ENCODE results near the gene PCDH17. TPM values are rescaled to one million over a fixed set of nuclear protein-coding genes. Genes with fewer than 3 reads are reported as not detected.

Gene PCDH17
- polyA plus RNA-seq, 2 of the 4 experiments (the other 2 are of a cell fraction) = 0.01 to 0.27 TPM

GRCh38 chr13:57630661-57631595, 616 bp upstream of the PCDH17 start:
- ATAC-seq = peak; percentile 59 to 60; a peak in 3 of 6 replicates
- H3K4me3 ChIP-seq = peak overlapping the region; percentile 32; the same call in 2 of the 3 replicates

GRCh38 chr13:57632276-57633140, 964 bp downstream of the PCDH17 start:
- H3K4me2 ChIP-seq = peak overlapping the region; percentile 66
- DNase-seq (ENCODE audit: low read depth in 1 of 2, low spot score in 1 of 2) (no peak), FAIRE-seq (no peak), ATAC-seq (no peak; a peak in 1 of 6 replicates)
- ChIA-PET CTCF (interaction anchor here (0.6 kb wide), 1 partner anchor 47 kb away, joined by 4 read pairs; no protein-coding TSS in a partner anchor), POLR2A (no interaction called here)
- H3K27ac ChIP-seq = no peak overlapping the region
- H3K4me1 ChIP-seq = no peaks in the 10 kb centered on the region
- TF ChIP-seq SREBF2 (IDR thresholded peaks at IDR 0.05) (no peak), RNF2 (IDR thresholded peaks at IDR 0.05; ENCODE audit: borderline replicate concordance, low read depth) (no peak), HEYL (CRISPR knock-in tag; IDR thresholded peaks at IDR 0.05) (no peak), KDM5A (IDR thresholded peaks at IDR 0.05) (no peak), HOXA7 (CRISPR knock-in tag; IDR thresholded peaks at IDR 0.05) (no peak), CHD4 (IDR thresholded peaks at IDR 0.05; ENCODE audit: borderline replicate concordance) (no peak), MAFK (IDR thresholded peaks at IDR 0.05; ENCODE audit: partially characterized antibody) (no peak), CHD2 (IDR thresholded peaks at IDR 0.05; ENCODE audit: low read length, partially characterized antibody) (no peak), FOSB (CRISPR knock-in tag; IDR thresholded peaks at IDR 0.05) (no peak), KDM1A (IDR thresholded peaks at IDR 0.05; ENCODE audit: low read depth) (no peak), BCL3 (IDR thresholded peaks at IDR 0.05) (no peak), TFCP2L1 (CRISPR knock-in tag; IDR thresholded peaks at IDR 0.05) (no peak), FOSL2 (IDR thresholded peaks at IDR 0.05) (no peak), FOSL2 (CRISPR knock-in tag; IDR thresholded peaks at IDR 0.05) (no peak), ZSCAN20 (CRISPR knock-in tag; IDR thresholded peaks at IDR 0.05) (no peak), CBX2 (IDR thresholded peaks at IDR 0.05; ENCODE audit: borderline replicate concordance, low read depth) (no peak)
- TF ChIP-seq, protein P1, sequence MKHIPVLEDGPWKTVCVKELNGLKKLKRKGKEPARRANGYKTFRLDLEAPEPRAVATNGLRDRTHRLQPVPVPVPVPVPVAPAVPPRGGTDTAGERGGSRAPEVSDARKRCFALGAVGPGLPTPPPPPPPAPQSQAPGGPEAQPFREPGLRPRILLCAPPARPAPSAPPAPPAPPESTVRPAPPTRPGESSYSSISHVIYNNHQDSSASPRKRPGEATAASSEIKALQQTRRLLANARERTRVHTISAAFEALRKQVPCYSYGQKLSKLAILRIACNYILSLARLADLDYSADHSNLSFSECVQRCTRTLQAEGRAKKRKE (CRISPR knock-in tag; IDR thresholded peaks at IDR 0.05; ENCODE audit: low read depth) = no peak
- TF ChIP-seq, protein P2, sequence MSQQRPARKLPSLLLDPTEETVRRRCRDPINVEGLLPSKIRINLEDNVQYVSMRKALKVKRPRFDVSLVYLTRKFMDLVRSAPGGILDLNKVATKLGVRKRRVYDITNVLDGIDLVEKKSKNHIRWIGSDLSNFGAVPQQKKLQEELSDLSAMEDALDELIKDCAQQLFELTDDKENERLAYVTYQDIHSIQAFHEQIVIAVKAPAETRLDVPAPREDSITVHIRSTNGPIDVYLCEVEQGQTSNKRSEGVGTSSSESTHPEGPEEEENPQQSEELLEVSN (IDR thresholded peaks at IDR 0.05; ENCODE audit: borderline replicate concordance, low read depth) = no peak
- H3K9me3 ChIP-seq = no peaks in the 10 kb centered on the region
- WGBS (ENCODE audit: missing lambda C conversion rate) = 68% methylated on average over 37 of the region's 70 CpGs
- no peak overlapping the region; the same call in 2 of the 3 replicates for H3K4me3 ChIP-seq

More at GRCh38 chr13:57630661-57631595, 616 bp upstream of the PCDH17 start:
- DNase-seq (ENCODE audit: low read depth in 1 of 2, low spot score in 1 of 2) (no peak), FAIRE-seq (no peak)
- POLR2A ChIA-PET = no interaction called here
- 9% methylated on average over 32 of the region's 32 CpGs for WGBS (ENCODE audit: missing lambda C conversion rate)
- CTCF ChIA-PET = interaction anchor here (1.5 kb wide), 1 partner anchor 1687 kb away, joined by 3 read pairs; no protein-coding TSS in a partner anchor
- H3K4me2 ChIP-seq = peak overlapping the region; percentile 66
- no peaks in the 10 kb centered on the region for H3K9me3 ChIP-seq
- TF ChIP-seq SMC3 (IDR thresholded peaks at IDR 0.05) (no peak), RCOR1 (IDR thresholded peaks at IDR 0.05; ENCODE audit: low read depth, low read length) (no peak), ZSCAN20 (CRISPR knock-in tag; IDR thresholded peaks at IDR 0.05) (no peak), POLR2A (IDR thresholded peaks at IDR 0.05; ENCODE audit: low read length) (no peak), KDM1A (IDR thresholded peaks at IDR 0.05; ENCODE audit: low read depth) (no peak), ELK1 (IDR thresholded peaks at IDR 0.05; ENCODE audit: low read depth, low read length) (no peak), MAZ (IDR thresholded peaks at IDR 0.05; ENCODE audit: borderline replicate concordance, low read depth, low read length) (no peak), FOXS1 (CRISPR knock-in tag; IDR thresholded peaks at IDR 0.05) (no peak), FOSL2 (IDR thresholded peaks at IDR 0.05) (no peak), FOSL2 (CRISPR knock-in tag; IDR thresholded peaks at IDR 0.05) (no peak), TFCP2L1 (CRISPR knock-in tag; IDR thresholded peaks at IDR 0.05) (no peak), KDM5A (IDR thresholded peaks at IDR 0.05) (no peak)
- TF ChIP-seq, protein P3, sequence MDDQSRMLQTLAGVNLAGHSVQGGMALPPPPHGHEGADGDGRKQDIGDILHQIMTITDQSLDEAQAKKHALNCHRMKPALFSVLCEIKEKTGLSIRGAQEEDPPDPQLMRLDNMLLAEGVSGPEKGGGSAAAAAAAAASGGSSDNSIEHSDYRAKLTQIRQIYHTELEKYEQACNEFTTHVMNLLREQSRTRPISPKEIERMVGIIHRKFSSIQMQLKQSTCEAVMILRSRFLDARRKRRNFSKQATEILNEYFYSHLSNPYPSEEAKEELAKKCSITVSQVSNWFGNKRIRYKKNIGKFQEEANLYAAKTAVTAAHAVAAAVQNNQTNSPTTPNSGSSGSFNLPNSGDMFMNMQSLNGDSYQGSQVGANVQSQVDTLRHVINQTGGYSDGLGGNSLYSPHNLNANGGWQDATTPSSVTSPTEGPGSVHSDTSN (IDR thresholded peaks at IDR 0.05) = no peak
- H3K27ac ChIP-seq = no peak overlapping the region
- no peaks in the 10 kb centered on the region for H3K4me1 ChIP-seq

Measured in A549 (cell line).